Measurements from ENCODE around the gene TMEM209.

TMEM209 gene

GRCh38 chr7:130137207-130137606 lies 68.0 kb downstream of the TMEM209 start:
- H3K79me2 ChIP-seq (ENCODE audit: control insufficient read depth, low read length), result no peaks in the 10 kb centered on the region
- H3K9me3 ChIP-seq (ENCODE audit: control insufficient read depth, insufficient read depth, low read length), result no peaks in the 10 kb centered on the region
- no peak overlapping the region for H3K4me2 ChIP-seq (ENCODE audit: low read length)
- TF ChIP-seq EZH2phosphoT487 (IDR thresholded peaks at IDR 0.05; ENCODE audit: borderline replicate concordance, low read length) (no peak), CTCF (IDR thresholded peaks at IDR 0.05; ENCODE audit: low read depth, low read length, poor library complexity, severe bottlenecking) (no peak)
- no peak overlapping the region for H3K27ac ChIP-seq (ENCODE audit: low read depth, low read length)
- H3F3A ChIP-seq (ENCODE audit: control insufficient read depth, insufficient read depth), result peaks cover 3% of the 10 kb centered on the region; the same call in 1 of the 2 replicates
- peaks cover 16% of the 10 kb centered on the region for H3K4me1 ChIP-seq (ENCODE audit: control insufficient read depth, low read length)
- H3K9me2 ChIP-seq (replicated peaks; ENCODE audit: control insufficient read depth, low read length), result no peaks in the 10 kb centered on the region
- no peaks in the 10 kb centered on the region for H4K20me1 ChIP-seq (ENCODE audit: control insufficient read depth, insufficient read depth, low read depth, low read length)
- H3K36me3 ChIP-seq (ENCODE audit: control insufficient read depth, low read length), result peaks cover 11% of the 10 kb centered on the region
- H3K27me3 ChIP-seq (ENCODE audit: control insufficient read depth, low read length), result peaks cover 6% of the 10 kb centered on the region
- H3K4me3 ChIP-seq (ENCODE audit: low read length), result no peak overlapping the region

GRCh38 chr7:130136579-130137167 lies 68.5 kb downstream of the TMEM209 start:
- peaks cover 3% of the 10 kb centered on the region for H3K27me3 ChIP-seq (ENCODE audit: control insufficient read depth, low read length)
- H3K4me3 ChIP-seq (ENCODE audit: low read length), result no peak overlapping the region
- no peaks in the 10 kb centered on the region for H3K9me3 ChIP-seq (ENCODE audit: control insufficient read depth, insufficient read depth, low read length)
- H3K4me2 ChIP-seq (ENCODE audit: low read length), result no peak overlapping the region
- peaks cover 3% of the 10 kb centered on the region; the same call in 1 of the 2 replicates for H3F3A ChIP-seq (ENCODE audit: control insufficient read depth, insufficient read depth)
- peaks cover 11% of the 10 kb centered on the region for H3K4me1 ChIP-seq (ENCODE audit: control insufficient read depth, low read length)
- H3K79me2 ChIP-seq (ENCODE audit: control insufficient read depth, low read length), result no peaks in the 10 kb centered on the region
- peaks cover 13% of the 10 kb centered on the region for H3K36me3 ChIP-seq (ENCODE audit: control insufficient read depth, low read length)
- H3K27ac ChIP-seq (ENCODE audit: low read depth, low read length), result no peak overlapping the region
- H4K20me1 ChIP-seq (ENCODE audit: control insufficient read depth, insufficient read depth, low read depth, low read length), result no peaks in the 10 kb centered on the region
- no peak for TF ChIP-seq CTCF (IDR thresholded peaks at IDR 0.05; ENCODE audit: low read depth, low read length, poor library complexity, severe bottlenecking)
- TF ChIP-seq EZH2phosphoT487 (IDR thresholded peaks at IDR 0.05; ENCODE audit: borderline replicate concordance, low read length), result no peak
- no peaks in the 10 kb centered on the region for H3K9me2 ChIP-seq (replicated peaks; ENCODE audit: control insufficient read depth, low read length)

- no peak for TF ChIP-seq EZH2phosphoT487 (IDR thresholded peaks at IDR 0.05; ENCODE audit: borderline replicate concordance, low read length)
- no peak for TF ChIP-seq CTCF (IDR thresholded peaks at IDR 0.05; ENCODE audit: low read depth, low read length, poor library complexity, severe bottlenecking)
- peaks cover 3% of the 10 kb centered on the region; the same call in 1 of the 2 replicates for H3F3A ChIP-seq (ENCODE audit: control insufficient read depth, insufficient read depth)
- H3K27ac ChIP-seq (ENCODE audit: low read depth, low read length), result no peak overlapping the region
- no peaks in the 10 kb centered on the region for H3K27me3 ChIP-seq (ENCODE audit: control insufficient read depth, low read length)
- no peaks in the 10 kb centered on the region for H3K9me2 ChIP-seq (replicated peaks; ENCODE audit: control insufficient read depth, low read length)
- H3K79me2 ChIP-seq (ENCODE audit: control insufficient read depth, low read length), result no peaks in the 10 kb centered on the region
- H3K36me3 ChIP-seq (ENCODE audit: control insufficient read depth, low read length), result peaks cover 22% of the 10 kb centered on the region
- no peak overlapping the region for H3K4me3 ChIP-seq (ENCODE audit: low read length)
- no peak overlapping the region for H3K4me2 ChIP-seq (ENCODE audit: low read length)
- H4K20me1 ChIP-seq (ENCODE audit: control insufficient read depth, insufficient read depth, low read depth, low read length), result no peaks in the 10 kb centered on the region
- H3K4me1 ChIP-seq (ENCODE audit: control insufficient read depth, low read length), result no peaks in the 10 kb centered on the region
- H3K9me3 ChIP-seq (ENCODE audit: control insufficient read depth, insufficient read depth, low read length), result no peaks in the 10 kb centered on the region
Measured at GRCh38 chr7:130135208-130136205, 69.7 kb downstream of the TMEM209 start.
